Sigmoid colon (tissue), 7 donors: ENCODE measurements around the gene SRRM2. TPM values are rescaled to one million over a fixed set of nuclear protein-coding genes. Genes with fewer than 3 reads are reported as not detected.

ENCODE experiments used
- DNase-seq: peaks from one replicate; pipeline ENCODE4 v3.0.0-alpha.2; 2019
- H3K27ac ChIP-seq, 4 donors: fragments of 200-600 bp; sonication (generic); one replicate each; pipeline ENCODE4 v1.5.1; 2016 to 2019; ENCODE audit warnings: mild to moderate bottlenecking in 1 of 4
- H3K27me3 ChIP-seq, 3 donors: fragments of 200-600 bp; sonication (generic); one replicate each; pipeline ENCODE4 v1.5.1; 2019; ENCODE audit warnings: mild to moderate bottlenecking in 1 of 3
- H3K36me3 ChIP-seq, 4 donors: fragments of 200-600 bp; sonication (generic); one replicate each; pipeline ENCODE4 v1.5.1; 2016 to 2019
- H3K4me1 ChIP-seq, 4 donors: fragments of 200-600 bp; sonication (generic); one replicate each; pipeline ENCODE4 v1.5.1; 2017 to 2019
- H3K4me3 ChIP-seq, 4 donors: fragments of 200-600 bp; sonication (generic); one replicate each; pipeline ENCODE4 v1.5.1; 2017 to 2019; ENCODE audit warnings: mild to moderate bottlenecking in 2 of 4, moderate library complexity in 1 of 4
- H3K9me3 ChIP-seq, 4 donors: fragments of 200-600 bp in 3 of 4; sonication (generic) in 3 of 4; one replicate each; pipeline versions ENCODE4 v1.5.1 to v1.6.1; 2013 to 2019
- EP300 ChIP-seq, 4 donors: sonication (generic); formaldehyde crosslinking; IDR thresholded peaks; one replicate each; pipeline ENCODE4 v1.6.1; 2017; ENCODE audit warnings: antibody characterized with exemption in 4 of 4
- POLR2A ChIP-seq, 2 donors: fragments of 450-650 bp; IDR thresholded peaks; one replicate each; pipeline ENCODE4 v1.6.1; 2016; ENCODE audit warnings: antibody characterized with exemption in 2 of 2, mild to moderate bottlenecking in 2 of 2, moderate library complexity in 2 of 2
- POLR2AphosphoS5 ChIP-seq, 4 donors: sonication (generic); formaldehyde crosslinking; IDR thresholded peaks; one replicate each; pipeline ENCODE4 v1.6.1; 2017; ENCODE audit warnings: antibody characterized with exemption in 4 of 4
- WGBS, 2 donors: extraction: QIAGEN DNeasy Blood & Tissue Kit; methylation state at CpG; one replicate each; pipeline ENCODE4 v1.1.7; 2013; 5-methylcytosine and 5-hydroxymethylcytosine counted together
- intact Hi-C: fragments of 100-400 bp; cut with DNase I; formaldehyde crosslinking; loops from one replicate; pipeline ENCODE4 v1.15.1; 2023
- polyA plus RNA-seq, 3 donors: library from polyadenylated mRNA; stranded (reverse); fragments of 200-250 nt; gene quantifications; one replicate each; pipeline ENCODE4 v1.2.3, GENCODE V29; 2013
- total RNA-seq, 4 donors: library from RNA; depleted of rRNA; stranded (reverse); fragments of >200 nt; gene quantifications; one replicate each; pipeline ENCODE4 v1.1.0, GENCODE V29; 2016
- TF ChIP-seq, protein P1 (sequence below), 4 experiments: fragments of 450-650 bp in 3 of 4; fragments of 200-600 bp in 1 of 4; IDR thresholded peaks; one replicate each; pipeline ENCODE4 v1.5.1; 2016 to 2019; ENCODE audit warnings: antibody characterized with exemption in 4 of 4, mild to moderate bottlenecking in 3 of 4, moderate library complexity in 2 of 4
- donor health status: healthy with polysubstance abuse.
- donor health status: Bipolar disorder and iron deficiency.
- donor health status: healthy.

SRRM2 gene
- total and polyA plus RNA-seq, 7 donors: 66.1 to 826 (median 198) TPM

GRCh38 chr16:2713985-2714774 is 38.3 kb upstream of the SRRM2 start:
- Histone ChIP-seq H3K36me3 (peaks cover 0 to 9% (median 0%) of the 10 kb centered on the region in 4 donors), H3K4me1 (peaks cover 0 to 9% (median 6%) of the 10 kb centered on the region in 4 donors), H3K4me3 (no peak overlapping the region), H3K27ac (no peak overlapping the region), H3K9me3 (no peaks in the 10 kb centered on the region), H3K27me3 (peaks cover 0 to 14% (median 7%) of the 10 kb centered on the region in 3 donors)
- DNase-seq: peak; percentile 52
- WGBS, 2 donors: 66 to 82% methylated on average over 28 of the region's 28 CpGs
- TF ChIP-seq EP300 (IDR thresholded peaks at IDR 0.05) (no peak), POLR2A (IDR thresholded peaks at IDR 0.05) (no peak), POLR2AphosphoS5 (IDR thresholded peaks at IDR 0.05) (no peak)
- TF ChIP-seq, protein P1, sequence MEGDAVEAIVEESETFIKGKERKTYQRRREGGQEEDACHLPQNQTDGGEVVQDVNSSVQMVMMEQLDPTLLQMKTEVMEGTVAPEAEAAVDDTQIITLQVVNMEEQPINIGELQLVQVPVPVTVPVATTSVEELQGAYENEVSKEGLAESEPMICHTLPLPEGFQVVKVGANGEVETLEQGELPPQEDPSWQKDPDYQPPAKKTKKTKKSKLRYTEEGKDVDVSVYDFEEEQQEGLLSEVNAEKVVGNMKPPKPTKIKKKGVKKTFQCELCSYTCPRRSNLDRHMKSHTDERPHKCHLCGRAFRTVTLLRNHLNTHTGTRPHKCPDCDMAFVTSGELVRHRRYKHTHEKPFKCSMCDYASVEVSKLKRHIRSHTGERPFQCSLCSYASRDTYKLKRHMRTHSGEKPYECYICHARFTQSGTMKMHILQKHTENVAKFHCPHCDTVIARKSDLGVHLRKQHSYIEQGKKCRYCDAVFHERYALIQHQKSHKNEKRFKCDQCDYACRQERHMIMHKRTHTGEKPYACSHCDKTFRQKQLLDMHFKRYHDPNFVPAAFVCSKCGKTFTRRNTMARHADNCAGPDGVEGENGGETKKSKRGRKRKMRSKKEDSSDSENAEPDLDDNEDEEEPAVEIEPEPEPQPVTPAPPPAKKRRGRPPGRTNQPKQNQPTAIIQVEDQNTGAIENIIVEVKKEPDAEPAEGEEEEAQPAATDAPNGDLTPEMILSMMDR (IDR thresholded peaks at IDR 0.05): no peak
- intact Hi-C loops: no loop called here

DNA sequence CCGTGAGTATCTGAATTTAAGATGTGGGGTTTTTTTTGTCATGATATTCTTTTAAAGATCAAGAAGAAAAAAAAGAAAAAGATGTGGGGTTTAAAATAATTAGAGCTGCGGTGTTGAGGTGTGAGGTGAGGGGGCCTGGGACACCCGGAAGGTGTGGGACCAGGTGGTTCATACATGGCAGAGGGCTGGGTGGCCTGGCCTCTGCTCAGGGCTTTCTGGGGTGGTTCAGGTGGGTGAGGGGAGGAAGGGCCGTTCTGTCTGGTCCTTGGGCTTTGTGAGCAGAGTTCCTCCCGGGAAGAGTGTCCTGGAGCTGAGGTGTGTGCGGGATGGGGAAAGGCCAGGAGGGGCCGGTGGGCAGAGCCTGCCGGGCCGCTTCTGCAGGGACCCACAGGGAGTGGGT is 37.4 kb upstream of the SRRM2 start:
- no peak for DNase-seq
- H3K4me1 ChIP-seq: peaks cover 0 to 12% (median 7%) of the 10 kb centered on the region in 4 donors
- TF ChIP-seq EP300 (IDR thresholded peaks at IDR 0.05) (no peak), POLR2AphosphoS5 (IDR thresholded peaks at IDR 0.05) (no peak), POLR2A (IDR thresholded peaks at IDR 0.05) (no peak)
- TF ChIP-seq, protein P1 (IDR thresholded peaks at IDR 0.05): no peak
- intact Hi-C loops: no loop called here
- peaks cover 0 to 14% (median 7%) of the 10 kb centered on the region in 3 donors for H3K27me3 ChIP-seq
- no peak overlapping the region for H3K4me3 ChIP-seq
- H3K9me3 ChIP-seq: no peaks in the 10 kb centered on the region
- WGBS, 2 donors: 21 to 39% methylated on average over 9 of the region's 9 CpGs
- H3K27ac ChIP-seq: no peak overlapping the region
- peaks cover 0 to under 1% (median 0%) of the 10 kb centered on the region in 4 donors for H3K36me3 ChIP-seq

DNA sequence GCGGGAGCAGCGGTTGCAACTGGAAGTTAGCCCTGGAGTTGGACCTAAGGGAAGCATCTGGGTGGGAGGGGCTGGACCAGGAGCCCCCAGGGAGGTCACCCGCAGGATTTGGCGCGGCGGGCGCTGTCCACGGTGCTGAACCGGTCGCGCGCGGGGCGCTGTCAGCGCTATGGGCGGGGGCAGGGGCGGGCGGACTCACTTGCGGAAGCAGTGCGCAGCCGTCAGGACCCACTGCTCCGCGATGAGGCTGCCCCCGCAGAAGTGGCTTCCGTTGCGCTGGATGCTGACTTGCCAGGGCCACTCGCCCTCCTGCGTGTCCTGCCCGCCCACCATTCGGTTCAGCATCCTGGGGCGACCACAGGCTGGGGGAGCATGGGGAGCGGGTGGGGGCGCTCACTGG is 36.9 kb upstream of the SRRM2 start:
- no peak for DNase-seq
- no peak overlapping the region for H3K27ac ChIP-seq
- intact Hi-C loops: no loop called here
- H3K4me1 ChIP-seq: peaks cover 0 to 17% (median 10%) of the 10 kb centered on the region in 4 donors
- H3K27me3 ChIP-seq: peaks cover 0 to 14% (median 7%) of the 10 kb centered on the region in 3 donors
- H3K4me3 ChIP-seq: no peak overlapping the region
- 7% methylated on average over 33 of the region's 33 CpGs for WGBS, 2 donors
- H3K9me3 ChIP-seq: no peaks in the 10 kb centered on the region
- TF ChIP-seq, protein P1 (IDR thresholded peaks at IDR 0.05): no peak
- no peak for TF ChIP-seq POLR2A (IDR thresholded peaks at IDR 0.05)
- TF ChIP-seq EP300 (IDR thresholded peaks at IDR 0.05): no peak
- TF ChIP-seq POLR2AphosphoS5 (IDR thresholded peaks at IDR 0.05): no peak
- no peaks in the 10 kb centered on the region for H3K36me3 ChIP-seq

DNA sequence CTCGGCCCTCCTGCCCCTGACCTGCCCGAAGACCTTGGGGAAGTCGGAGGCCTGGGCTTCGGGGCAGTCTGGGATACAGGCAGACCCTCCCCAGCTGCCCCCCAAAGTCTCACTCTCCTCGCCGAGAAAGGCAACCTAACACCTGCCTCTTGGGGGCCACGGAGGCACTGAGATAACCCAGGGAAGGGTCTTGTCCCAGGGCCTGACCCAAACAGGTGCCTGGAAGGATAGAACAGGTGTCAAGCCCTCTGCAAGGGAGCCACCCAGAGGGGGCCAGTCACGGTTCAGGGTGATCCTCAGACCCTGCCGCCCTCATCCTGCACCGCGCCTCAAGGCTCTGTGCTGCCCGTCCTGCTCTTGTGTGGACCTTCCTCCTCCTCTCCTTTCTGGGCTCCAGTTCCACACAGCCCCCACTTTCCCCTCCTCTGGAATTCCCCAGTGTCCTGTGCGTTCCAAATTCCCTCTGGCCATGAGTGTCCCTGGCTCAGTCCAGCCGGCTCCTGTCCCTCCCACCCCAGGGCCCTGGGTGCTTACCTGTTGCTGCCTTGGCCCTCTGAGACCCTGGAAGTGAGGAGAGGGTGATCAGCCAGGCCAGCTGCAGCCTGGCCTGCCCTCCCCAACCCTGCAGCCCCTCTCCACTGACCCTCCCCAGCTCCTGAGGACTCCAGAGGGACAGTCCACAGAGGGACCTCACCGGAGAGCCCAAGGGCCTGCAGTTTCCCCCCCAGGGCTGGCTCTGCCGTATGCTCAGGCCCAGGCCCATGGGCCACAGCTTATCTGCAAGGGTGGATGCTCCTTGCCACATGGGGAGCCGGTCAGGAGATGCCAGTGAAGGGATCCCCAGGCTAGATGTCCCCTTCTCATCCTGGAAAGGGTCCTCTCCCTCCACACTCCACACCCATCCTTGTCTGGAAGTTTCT is 36.2 kb upstream of the SRRM2 start:
- Histone ChIP-seq H3K36me3 (no peaks in the 10 kb centered on the region), H3K4me3 (no peak overlapping the region), H3K4me1 (peaks cover 0 to 20% (median 13%) of the 10 kb centered on the region in 4 donors), H3K27me3 (peaks cover 0 to 14% (median 7%) of the 10 kb centered on the region in 3 donors), H3K27ac (no peak overlapping the region), H3K9me3 (no peaks in the 10 kb centered on the region)
- intact Hi-C loops: no loop called here
- no peak for TF ChIP-seq POLR2A (IDR thresholded peaks at IDR 0.05)
- TF ChIP-seq, protein P1 (IDR thresholded peaks at IDR 0.05): no peak
- WGBS, 2 donors: 62 to 71% methylated on average over 17 of the region's 17 CpGs
- no peak for DNase-seq
